Activated gamma-delta T cell (primary cell): ENCODE measurements around the gene ALDH1A3.

Experiments used
- DNase-seq: peaks from one replicate; lab custom pipeline; 2025; lab: John Stamatoyannopoulos, UW

Gene ALDH1A3

DNA sequence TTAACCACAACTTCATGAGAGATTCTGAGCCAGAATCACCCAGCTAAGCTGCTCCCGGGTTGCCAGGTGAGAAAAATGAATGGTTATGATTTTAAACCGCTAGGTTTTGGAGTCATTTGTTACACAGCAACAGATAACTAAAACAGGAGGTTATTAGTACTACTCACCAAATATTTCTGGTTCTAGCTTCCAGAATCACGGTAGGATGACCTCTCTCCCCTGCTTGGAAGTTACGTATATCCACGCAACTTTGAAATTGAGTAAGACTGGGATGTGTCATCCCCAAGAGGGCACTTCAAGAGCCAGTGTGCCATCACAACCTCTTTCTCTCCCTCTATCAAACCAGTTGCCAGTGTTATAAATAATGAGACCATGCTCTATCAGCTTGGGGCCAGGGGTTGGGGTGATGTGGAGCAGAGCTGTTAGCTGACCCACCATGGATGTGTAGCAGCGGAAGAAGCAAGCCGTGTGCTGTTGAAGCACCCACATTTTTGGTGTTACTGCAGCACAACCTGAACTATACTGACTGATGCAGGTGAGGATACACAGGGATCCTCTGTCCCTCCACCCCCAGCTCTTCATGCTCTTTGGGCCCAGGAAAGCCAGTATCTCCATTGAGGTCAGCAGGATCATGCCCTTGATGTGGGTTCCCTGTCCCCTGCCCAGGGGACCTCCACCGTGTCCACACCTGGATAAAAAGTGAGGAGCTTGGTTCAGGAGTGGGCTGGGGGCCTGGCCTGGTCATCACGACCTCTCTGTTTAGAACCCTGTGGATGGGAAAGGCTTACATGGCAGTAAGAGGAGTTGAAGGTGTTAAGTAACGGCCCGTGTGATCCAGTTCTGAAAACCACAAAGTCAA lies 19.4 kb upstream of the ALDH1A3 start:
- DNase-seq = no peak

DNA sequence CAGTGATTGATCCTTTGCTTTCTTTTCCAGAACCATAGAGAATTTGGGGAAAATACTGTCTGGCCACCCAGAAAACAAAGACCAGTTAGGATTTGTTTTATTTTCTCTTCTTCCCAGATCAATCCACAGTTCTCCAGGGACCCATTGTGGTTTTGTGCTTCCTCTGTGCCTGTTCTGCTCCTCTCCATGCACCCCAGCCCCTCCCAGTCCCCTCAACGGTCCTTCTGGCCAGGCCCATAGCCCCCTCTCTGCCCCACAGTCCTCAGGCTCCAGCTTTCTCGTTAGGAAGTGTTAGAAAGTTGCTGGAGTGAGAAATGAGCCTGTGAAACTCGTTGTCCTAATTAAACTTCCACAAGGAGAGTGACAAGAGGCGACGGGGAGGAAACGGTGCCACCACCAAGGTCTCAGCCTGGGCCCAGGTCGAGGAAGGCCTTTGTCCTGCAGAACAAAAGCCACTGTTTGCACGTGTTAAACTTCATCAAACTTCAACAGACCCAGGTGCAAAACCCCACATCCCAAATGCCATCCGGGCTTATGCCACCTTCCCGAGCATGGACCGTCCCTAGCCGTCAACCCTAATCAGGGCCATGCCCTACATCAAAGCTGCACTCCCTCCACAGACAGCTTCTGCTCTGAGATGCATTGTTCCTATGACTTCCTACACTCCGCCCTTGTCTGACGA lies 18.7 kb upstream of the ALDH1A3 start:
- no peak for DNase-seq

DNA sequence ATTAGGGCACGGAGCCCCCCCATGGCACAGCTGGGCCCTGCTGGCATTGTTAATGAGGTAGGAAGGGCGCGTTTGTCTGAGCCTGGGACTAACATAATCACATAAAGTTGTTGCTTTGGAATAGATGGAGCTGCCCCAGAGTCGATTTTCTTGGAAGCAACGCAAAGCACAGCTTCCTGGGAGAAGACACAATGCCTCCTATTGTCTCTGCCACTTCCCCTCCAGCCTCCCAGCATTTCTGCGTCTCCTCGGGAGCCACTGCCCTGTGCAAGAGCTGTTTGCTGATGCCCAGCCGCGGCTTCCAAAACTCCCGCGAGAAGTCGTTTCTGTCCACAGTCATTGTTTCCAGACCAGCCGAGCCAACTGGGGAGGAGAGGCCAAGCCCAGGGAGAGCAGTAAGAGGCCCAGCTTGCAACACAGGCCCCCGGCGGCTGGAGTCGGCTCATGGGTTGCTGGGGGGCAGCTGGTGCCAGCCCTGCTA lies 18.1 kb upstream of the ALDH1A3 start:
- no peak for DNase-seq

DNA sequence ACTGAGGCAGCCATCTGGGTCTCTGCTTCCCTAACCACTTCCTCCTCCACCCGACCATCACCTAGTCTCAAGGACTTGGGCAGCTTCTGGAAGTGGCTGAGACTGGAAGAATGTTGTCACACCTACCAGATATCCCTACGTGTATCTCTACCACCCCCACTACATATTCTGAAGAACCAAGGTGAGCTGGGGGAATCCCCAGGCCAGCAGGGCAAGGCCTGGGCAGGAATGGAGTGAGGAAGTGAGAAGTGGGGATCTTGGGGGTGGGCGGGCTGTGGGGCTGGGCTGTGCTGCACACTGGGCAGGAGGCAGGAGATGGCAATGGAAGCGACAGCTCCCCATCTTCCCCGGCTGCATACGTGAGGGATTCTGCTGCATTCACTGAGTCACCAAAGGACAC lies 17.5 kb upstream of the ALDH1A3 start:
- DNase-seq = no peak

DNA sequence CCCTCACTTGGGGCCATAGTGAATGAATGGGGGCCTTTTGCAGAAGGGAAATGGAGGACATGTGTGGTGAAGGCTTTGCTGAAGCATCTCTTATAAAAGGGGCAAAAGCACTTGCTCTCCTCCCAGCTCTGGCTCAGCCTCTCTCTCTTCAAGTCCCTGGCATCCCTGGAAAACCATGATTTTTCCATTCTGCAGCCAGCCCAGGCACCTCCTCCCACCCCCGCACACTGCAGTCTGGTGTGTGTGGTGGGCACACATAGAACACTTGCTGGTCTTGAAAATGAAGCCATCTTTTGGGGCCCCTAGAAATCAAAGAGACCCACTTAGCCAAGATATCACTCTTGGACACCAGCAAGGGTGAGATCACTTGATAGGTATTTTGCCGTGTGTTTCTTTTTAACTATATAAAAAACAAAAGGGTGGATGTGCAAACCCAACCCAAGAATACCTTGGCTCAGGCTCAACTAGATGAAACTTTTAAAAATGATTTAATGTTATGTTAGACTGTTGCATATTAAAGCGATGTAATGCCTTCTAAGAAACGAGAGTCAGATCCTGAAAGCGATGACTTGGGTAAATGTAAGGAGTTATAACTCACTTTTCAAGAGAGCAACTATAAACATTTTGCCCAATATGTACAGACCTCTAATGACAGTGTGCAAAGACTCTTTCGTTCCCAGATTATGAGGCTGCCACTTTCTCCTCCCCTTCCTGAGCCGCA lies 16.4 kb upstream of the ALDH1A3 start:
- no peak for DNase-seq

DNA sequence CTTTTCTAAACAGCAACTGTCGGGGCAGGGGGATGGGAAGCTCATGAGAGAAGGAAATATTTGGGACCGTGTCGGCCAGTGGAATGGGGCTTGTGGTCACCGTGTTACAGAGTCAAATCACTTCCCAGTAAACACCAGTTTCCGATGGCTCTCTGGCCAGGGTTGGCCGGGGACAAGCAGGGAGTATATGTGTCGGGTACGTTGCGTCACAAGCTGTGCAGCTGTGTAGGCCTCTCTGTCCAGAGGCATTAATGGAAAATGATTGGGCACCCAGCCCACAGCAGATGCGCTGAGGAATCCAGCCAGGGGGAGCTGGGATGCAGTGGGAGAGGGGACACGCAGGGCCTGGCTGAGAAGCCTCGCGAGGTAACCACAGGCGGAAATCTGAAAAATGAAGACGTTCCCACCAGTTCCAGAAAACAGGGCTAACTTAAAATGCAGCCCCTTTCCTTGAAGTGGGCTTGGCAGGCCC lies 15.8 kb upstream of the ALDH1A3 start:
- DNase-seq = no peak

GRCh38 chr15:100866386-100867330 lies 13.0 kb upstream of the ALDH1A3 start:
- DNase-seq = no peak

DNA sequence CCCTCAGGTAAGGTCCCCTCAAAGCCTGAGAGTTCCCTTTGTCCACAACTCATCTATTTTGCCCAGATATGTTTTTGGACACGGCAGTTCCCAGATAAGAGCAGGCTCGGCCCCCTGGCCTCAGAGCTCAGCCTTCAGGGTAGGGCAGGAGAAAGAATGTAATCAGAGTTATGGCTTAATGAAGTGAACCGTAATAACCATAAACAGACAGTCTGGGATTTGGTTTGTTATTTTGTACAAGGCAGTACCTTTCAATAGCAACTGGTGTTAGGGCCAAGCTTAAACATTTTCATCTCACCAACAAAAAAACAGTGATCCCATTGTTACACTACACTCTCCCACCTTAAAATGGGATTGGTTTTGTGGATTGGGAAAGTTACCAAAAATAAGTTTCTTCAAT lies 12.2 kb upstream of the ALDH1A3 start:
- no peak for DNase-seq

GRCh38 chr15:100869151-100869999 lies 10.3 kb upstream of the ALDH1A3 start:
- DNase-seq = no peak

DNA sequence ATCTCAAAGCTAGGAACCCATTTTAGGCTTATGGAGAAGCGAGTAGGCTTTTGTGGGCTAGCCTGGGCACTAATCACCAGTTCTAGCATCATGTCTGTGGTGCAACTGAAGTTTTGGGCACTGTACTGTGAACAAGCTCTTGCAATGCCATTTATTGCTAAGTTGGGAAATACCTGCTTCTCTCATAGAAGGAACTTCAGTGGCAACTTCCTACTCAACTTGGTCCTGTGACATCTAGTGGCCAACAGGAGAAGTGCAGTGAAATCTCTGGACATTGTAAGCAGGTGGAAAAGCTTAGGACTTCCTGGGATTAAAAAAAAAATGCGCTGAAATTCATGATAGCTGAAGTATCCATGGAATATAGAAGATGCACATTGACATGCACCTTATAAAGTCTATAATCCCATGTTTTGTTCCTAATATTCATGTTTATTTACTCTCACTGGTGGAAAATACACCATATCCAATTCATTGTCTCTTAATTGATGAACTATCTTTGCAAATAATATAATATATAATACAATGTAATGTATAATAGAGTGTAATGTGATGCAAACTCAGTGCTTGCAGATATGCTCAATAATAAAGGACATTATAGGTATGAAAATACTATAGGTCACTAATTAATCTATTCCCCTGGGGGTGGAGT lies 6.5 kb upstream of the ALDH1A3 start:
- DNase-seq = no peak

- no peak for DNase-seq
These were observed 4.1 kb upstream of the ALDH1A3 start for GRCh38 chr15:100875495-100875894.

- DNase-seq = no peak
These were observed 3.7 kb upstream of the ALDH1A3 start for GRCh38 chr15:100875976-100876375.

DNA sequence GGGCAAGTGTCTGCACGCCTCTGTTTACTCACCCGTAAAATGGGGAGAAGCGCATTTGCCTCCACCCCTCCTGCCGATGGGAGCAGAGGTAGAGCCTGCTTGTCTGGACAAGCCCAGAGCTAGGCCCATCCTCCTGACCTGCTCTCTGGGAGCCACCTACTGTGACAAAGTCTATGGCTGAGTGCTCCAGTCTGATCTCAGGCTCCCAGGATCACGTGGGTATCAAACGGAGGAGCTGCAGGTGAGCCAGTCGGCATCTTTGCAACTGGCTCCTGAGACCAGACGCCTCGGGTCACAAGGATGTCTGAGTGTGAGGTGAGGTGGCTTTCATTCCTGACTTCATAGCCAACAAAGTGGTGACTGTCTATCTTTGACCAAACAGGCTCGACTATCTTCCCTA lies 2.1 kb upstream of the ALDH1A3 start:
- DNase-seq = no peak

DNA sequence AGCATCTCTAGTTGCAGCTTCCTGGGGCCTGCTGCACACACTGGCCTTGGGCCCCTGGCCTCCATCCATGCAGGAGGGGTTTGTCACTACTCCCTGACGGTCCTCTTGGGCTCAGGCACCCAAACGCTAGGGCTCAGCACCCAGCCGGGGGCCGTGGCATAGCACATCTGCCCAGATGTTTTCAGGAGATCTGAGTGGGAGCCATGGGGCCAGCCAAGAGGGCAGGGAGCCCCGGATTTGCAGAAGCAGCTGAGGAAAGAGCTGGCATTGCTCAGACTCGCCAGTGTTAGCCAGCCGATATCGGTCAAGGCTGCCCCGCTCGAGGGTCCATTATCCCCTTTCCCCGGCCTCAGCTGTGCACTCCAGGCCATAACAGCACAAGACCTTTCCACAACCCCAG lies 1.5 kb upstream of the ALDH1A3 start:
- no peak for DNase-seq

- no peak for DNase-seq
These were observed 983 bp upstream of the ALDH1A3 start for GRCh38 chr15:100878648-100879047.

DNA sequence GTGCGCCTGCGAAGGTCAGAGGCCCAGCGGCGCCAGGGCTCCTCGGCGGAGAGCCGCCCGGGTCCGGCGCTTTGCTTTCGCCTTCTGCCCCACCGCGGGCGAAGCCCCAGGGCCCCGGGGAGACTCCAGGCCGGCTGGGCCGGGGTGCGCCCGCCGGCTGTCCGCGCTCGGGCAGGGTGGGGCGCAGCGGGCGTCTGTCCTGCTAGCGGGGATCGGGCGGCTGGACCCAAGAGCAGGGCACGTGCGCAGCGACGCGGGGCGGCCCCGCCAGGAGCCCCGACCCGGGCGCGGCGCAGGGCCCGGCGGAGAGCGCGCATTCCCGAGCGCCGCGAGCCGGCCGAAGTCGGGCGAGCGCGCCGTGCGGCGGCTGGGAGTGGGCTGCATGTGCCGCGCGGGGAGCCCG lies 569 bp upstream of the ALDH1A3 start:
- DNase-seq = no peak

DNA sequence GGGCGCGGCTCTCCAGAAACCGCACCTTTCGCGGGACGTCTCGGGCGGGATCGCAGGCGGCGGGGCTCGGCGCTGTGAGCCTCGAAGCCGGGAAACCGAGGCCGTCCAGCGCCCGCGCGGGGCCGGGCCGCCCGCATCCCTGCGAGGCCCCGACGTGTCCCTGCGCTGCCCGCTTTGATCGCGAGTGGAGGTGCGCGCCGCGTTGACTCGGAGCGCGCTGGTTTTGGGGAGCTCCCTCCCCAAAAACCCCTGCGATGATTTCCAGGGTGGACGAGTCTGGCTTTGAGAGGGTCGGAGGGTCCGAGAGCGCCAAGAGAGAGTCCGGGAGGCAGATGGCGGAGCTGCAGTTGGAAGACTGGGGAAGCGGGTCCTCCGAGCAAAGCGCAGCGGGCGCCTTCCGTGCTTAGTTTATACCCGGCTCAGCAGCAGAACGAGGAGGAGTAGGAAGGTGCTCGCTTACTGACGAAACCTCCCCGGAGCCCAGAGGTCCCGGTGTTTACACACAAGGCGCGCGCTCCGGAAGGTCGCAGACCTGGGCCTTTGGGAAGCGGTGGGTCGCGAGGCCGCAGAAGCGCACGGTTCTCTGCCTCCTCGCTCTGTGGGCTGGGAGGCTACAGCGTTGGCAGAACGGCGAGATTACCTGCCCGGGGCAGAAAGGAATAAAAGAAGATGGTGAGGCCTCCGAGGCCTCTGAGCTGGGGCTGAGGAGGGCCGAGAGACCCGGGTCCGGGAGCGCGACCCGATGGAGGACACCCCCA lies 687 bp downstream of the ALDH1A3 start:
- DNase-seq = no peak

DNA sequence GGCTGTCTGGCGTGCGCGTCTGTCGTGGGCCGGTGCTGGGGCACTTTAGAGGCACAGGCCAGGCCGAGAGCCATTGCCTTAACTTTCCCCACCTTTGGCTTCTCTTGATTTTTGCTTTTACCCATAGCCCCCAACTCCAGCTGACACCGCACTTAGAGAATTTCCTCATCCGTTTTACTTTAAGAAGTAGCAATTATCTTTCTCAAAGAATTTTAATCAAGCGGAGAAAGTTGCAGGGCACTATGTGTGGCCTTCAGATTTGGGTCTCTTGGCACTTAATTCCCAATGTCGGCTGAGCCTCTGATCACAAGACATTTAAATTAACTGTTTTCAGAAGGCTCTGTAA lies 1.2 kb downstream of the ALDH1A3 start:
- no peak for DNase-seq
